Smooth muscle cell (in vitro differentiated cells): ENCODE results near the gene IGF2R. TPM values are rescaled to one million over a fixed set of nuclear protein-coding genes. Genes with fewer than 3 reads are reported as not detected.

Source experiments
- DNase-seq: peaks from one replicate; lab custom pipeline; 2025; ENCODE audit not compliant: unreplicated experiment; lab: John Stamatoyannopoulos, UW
- H2AFZ ChIP-seq: fragments of 200-600 bp; sonication (generic); 2 replicates; pipeline ENCODE4 v1.6.0; 2016; ENCODE audit warnings: antibody characterized with exemption, low read depth, mild to moderate bottlenecking
- H3F3A ChIP-seq: fragments of 200-600 bp; sonication (generic); 2 replicates; pipeline ENCODE4 v1.6.0; 2017; ENCODE audit warnings: antibody characterized with exemption, low read depth
- H3K27ac ChIP-seq: fragments of 200-600 bp; sonication (generic); 2 replicates; pipeline ENCODE4 v1.5.1; 2016; ENCODE audit warnings: low read depth, mild to moderate bottlenecking
- H3K27me3 ChIP-seq: fragments of 200-600 bp; sonication (generic); 2 replicates; pipeline ENCODE4 v1.6.1; 2016; ENCODE audit warnings: low read depth, mild to moderate bottlenecking
- H3K36me3 ChIP-seq: fragments of 200-600 bp; sonication (generic); 2 replicates; pipeline ENCODE4 v1.5.1; 2016; ENCODE audit warnings: low read depth
- H3K4me1 ChIP-seq: fragments of 200-600 bp; sonication (generic); 2 replicates; pipeline ENCODE4 v1.5.1; 2016; ENCODE audit warnings: low read depth
- H3K4me2 ChIP-seq: fragments of 200-600 bp; sonication (generic); 2 replicates; pipeline ENCODE4 v1.6.0; 2016; ENCODE audit warnings: mild to moderate bottlenecking
- H3K4me3 ChIP-seq: fragments of 200-600 bp; sonication (generic); 2 replicates; pipeline ENCODE4 v1.5.1; 2016; ENCODE audit warnings: mild to moderate bottlenecking
- H3K79me2 ChIP-seq: fragments of 200-600 bp; sonication (generic); 2 replicates; pipeline ENCODE4 v1.6.0; 2016; ENCODE audit warnings: low read depth, mild to moderate bottlenecking
- H3K9ac ChIP-seq: fragments of 200-600 bp; sonication (generic); 2 replicates; pipeline ENCODE4 v1.6.0; 2016; ENCODE audit warnings: low read depth
- H3K9me3 ChIP-seq: fragments of 200-600 bp; sonication (generic); replicated peaks from 2 replicates; pipeline ENCODE4 v1.5.1; 2016; ENCODE audit warnings: low read depth
- H4K20me1 ChIP-seq: fragments of 200-600 bp; sonication (generic); 2 replicates; pipeline ENCODE4 v1.6.0; 2016; ENCODE audit warnings: low read depth
- WGBS: methylation state at CpG from one replicate; pipeline ENCODE4 v1.1.7; 2016; ENCODE audit warnings: low lambda C conversion rate; 5-methylcytosine and 5-hydroxymethylcytosine counted together
- polyA plus RNA-seq: library from polyadenylated mRNA; unstranded; fragments of >200 nt; fragmentation: Nextera tagmentation; extraction: Ambion mirVana; gene quantifications from 2 replicates; pipeline ENCODE4 v1.2.1, GENCODE V29; 2016
- total RNA-seq: library from RNA; depleted of rRNA; stranded (reverse); fragments of >200 nt; gene quantifications from 2 replicates; pipeline ENCODE4 v1.2.3, GENCODE V29; 2014
- TF ChIP-seq, protein P1 (sequence below): fragments of 200-600 bp; sonication (generic); IDR thresholded peaks from 2 replicates; pipeline ENCODE4 v1.5.1; 2017; ENCODE audit warnings: borderline replicate concordance, mild to moderate bottlenecking, antibody characterized with exemption; ENCODE audit not compliant: insufficient read depth, poor library complexity, severe bottlenecking

IGF2R gene
- total and polyA plus RNA-seq, 2 experiments from 2014 or later = 44.7 to 77.4 TPM

GRCh38 chr6:160115421-160115820 is 146.5 kb downstream of the IGF2R start:
- no peak for DNase-seq
- no peaks in the 10 kb centered on the region for H3K27me3 ChIP-seq
- no peaks in the 10 kb centered on the region for H3F3A ChIP-seq
- H3K9ac ChIP-seq = no peak overlapping the region
- WGBS = 95% methylated on average over 3 of the region's 3 CpGs
- no peaks in the 10 kb centered on the region for H3K79me2 ChIP-seq
- H3K4me1 ChIP-seq = no peaks in the 10 kb centered on the region
- no peaks in the 10 kb centered on the region for H3K9me3 ChIP-seq
- no peaks in the 10 kb centered on the region for H4K20me1 ChIP-seq
- no peak overlapping the region for H3K4me3 ChIP-seq
- no peaks in the 10 kb centered on the region for H3K36me3 ChIP-seq
- no peak overlapping the region for H2AFZ ChIP-seq
- no peak overlapping the region for H3K27ac ChIP-seq
- TF ChIP-seq, protein P1, sequence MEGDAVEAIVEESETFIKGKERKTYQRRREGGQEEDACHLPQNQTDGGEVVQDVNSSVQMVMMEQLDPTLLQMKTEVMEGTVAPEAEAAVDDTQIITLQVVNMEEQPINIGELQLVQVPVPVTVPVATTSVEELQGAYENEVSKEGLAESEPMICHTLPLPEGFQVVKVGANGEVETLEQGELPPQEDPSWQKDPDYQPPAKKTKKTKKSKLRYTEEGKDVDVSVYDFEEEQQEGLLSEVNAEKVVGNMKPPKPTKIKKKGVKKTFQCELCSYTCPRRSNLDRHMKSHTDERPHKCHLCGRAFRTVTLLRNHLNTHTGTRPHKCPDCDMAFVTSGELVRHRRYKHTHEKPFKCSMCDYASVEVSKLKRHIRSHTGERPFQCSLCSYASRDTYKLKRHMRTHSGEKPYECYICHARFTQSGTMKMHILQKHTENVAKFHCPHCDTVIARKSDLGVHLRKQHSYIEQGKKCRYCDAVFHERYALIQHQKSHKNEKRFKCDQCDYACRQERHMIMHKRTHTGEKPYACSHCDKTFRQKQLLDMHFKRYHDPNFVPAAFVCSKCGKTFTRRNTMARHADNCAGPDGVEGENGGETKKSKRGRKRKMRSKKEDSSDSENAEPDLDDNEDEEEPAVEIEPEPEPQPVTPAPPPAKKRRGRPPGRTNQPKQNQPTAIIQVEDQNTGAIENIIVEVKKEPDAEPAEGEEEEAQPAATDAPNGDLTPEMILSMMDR = no peak
- H3K4me2 ChIP-seq = no peak overlapping the region

DNA sequence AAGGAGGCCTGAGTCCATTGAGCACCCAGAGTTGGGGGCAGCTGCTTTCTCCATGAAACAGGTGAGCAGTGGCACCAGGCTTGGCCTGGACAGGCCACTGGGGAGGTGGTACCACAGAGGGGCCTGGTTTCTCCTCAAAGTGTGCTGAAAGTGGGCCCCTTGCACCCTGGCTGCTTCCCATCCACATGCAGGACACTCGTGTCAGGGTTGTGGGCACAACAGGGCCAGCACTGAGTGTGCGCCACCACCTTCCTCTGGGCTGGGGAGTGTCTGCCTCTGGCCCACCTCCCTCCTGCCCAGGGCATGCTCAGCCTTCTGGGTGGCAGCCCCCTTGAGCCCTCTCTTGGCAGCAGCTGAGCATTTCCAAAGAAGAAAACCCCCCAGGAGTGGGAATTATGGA is 147.5 kb downstream of the IGF2R start:
- Histone ChIP-seq H3K9ac (no peak overlapping the region), H2AFZ (no peak overlapping the region), H3K36me3 (no peaks in the 10 kb centered on the region), H3K27me3 (no peaks in the 10 kb centered on the region), H3K79me2 (no peaks in the 10 kb centered on the region), H3K4me1 (no peaks in the 10 kb centered on the region), H3K9me3 (no peaks in the 10 kb centered on the region), H3F3A (no peaks in the 10 kb centered on the region), H3K27ac (no peak overlapping the region), H4K20me1 (no peaks in the 10 kb centered on the region), H3K4me3 (no peak overlapping the region), H3K4me2 (no peak overlapping the region)
- WGBS = 97% methylated on average over 2 of the region's 2 CpGs
- no peak for DNase-seq
- TF ChIP-seq, protein P1 = no peak

- Histone ChIP-seq H3K9ac (no peak overlapping the region), H3K4me1 (no peaks in the 10 kb centered on the region), H3F3A (no peaks in the 10 kb centered on the region), H3K36me3 (no peaks in the 10 kb centered on the region), H3K9me3 (no peaks in the 10 kb centered on the region), H3K27me3 (no peaks in the 10 kb centered on the region), H3K4me2 (no peak overlapping the region), H3K4me3 (no peak overlapping the region), H2AFZ (no peak overlapping the region), H4K20me1 (no peaks in the 10 kb centered on the region), H3K27ac (no peak overlapping the region), H3K79me2 (no peaks in the 10 kb centered on the region)
- WGBS = 96% methylated on average over 6 of the region's 6 CpGs
- TF ChIP-seq, protein P1 = no peak
- no peak for DNase-seq
Observed at GRCh38 chr6:160117137-160117536, 148.3 kb downstream of the IGF2R start.

- no peaks in the 10 kb centered on the region for H4K20me1 ChIP-seq
- no peak overlapping the region for H3K4me2 ChIP-seq
- H3F3A ChIP-seq = no peaks in the 10 kb centered on the region
- H2AFZ ChIP-seq = no peak overlapping the region
- no peak overlapping the region for H3K27ac ChIP-seq
- TF ChIP-seq, protein P1 = no peak
- no peaks in the 10 kb centered on the region for H3K79me2 ChIP-seq
- no peak overlapping the region for H3K4me3 ChIP-seq
- no peaks in the 10 kb centered on the region for H3K4me1 ChIP-seq
- H3K36me3 ChIP-seq = no peaks in the 10 kb centered on the region
- WGBS = 90% methylated on average over 5 of the region's 5 CpGs
- no peaks in the 10 kb centered on the region for H3K27me3 ChIP-seq
- no peak for DNase-seq
- no peaks in the 10 kb centered on the region for H3K9me3 ChIP-seq
- H3K9ac ChIP-seq = no peak overlapping the region
Observed at GRCh38 chr6:160118620-160119229, 149.8 kb downstream of the IGF2R start.
